ENCODE results near the gene EIF3I.

GRCh38 chr1:32186491-32186890 is 35.7 kb upstream of the EIF3I start:
- TF ChIP-seq ZNF580 (tag by site-specific recombination; IDR thresholded peaks at IDR 0.05), result no peak
- TF ChIP-seq ZIC2 (tag by site-specific recombination; IDR thresholded peaks at IDR 0.05), result no peak
- TF ChIP-seq, protein P1, sequence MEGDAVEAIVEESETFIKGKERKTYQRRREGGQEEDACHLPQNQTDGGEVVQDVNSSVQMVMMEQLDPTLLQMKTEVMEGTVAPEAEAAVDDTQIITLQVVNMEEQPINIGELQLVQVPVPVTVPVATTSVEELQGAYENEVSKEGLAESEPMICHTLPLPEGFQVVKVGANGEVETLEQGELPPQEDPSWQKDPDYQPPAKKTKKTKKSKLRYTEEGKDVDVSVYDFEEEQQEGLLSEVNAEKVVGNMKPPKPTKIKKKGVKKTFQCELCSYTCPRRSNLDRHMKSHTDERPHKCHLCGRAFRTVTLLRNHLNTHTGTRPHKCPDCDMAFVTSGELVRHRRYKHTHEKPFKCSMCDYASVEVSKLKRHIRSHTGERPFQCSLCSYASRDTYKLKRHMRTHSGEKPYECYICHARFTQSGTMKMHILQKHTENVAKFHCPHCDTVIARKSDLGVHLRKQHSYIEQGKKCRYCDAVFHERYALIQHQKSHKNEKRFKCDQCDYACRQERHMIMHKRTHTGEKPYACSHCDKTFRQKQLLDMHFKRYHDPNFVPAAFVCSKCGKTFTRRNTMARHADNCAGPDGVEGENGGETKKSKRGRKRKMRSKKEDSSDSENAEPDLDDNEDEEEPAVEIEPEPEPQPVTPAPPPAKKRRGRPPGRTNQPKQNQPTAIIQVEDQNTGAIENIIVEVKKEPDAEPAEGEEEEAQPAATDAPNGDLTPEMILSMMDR (tag by site-specific recombination; IDR thresholded peaks at IDR 0.05), result no peak
- no peak for TF ChIP-seq ZNF112 (tag by site-specific recombination; IDR thresholded peaks at IDR 0.05)
- no peak for TF ChIP-seq TCF7L2 (IDR thresholded peaks at IDR 0.05; ENCODE audit: borderline replicate concordance, low read depth, low read length)
- no peak for TF ChIP-seq YY1 (tag by site-specific recombination; IDR thresholded peaks at IDR 0.05)
- TF ChIP-seq ZNF423 (tag by site-specific recombination; IDR thresholded peaks at IDR 0.05), result no peak
- TF ChIP-seq, protein P2, sequence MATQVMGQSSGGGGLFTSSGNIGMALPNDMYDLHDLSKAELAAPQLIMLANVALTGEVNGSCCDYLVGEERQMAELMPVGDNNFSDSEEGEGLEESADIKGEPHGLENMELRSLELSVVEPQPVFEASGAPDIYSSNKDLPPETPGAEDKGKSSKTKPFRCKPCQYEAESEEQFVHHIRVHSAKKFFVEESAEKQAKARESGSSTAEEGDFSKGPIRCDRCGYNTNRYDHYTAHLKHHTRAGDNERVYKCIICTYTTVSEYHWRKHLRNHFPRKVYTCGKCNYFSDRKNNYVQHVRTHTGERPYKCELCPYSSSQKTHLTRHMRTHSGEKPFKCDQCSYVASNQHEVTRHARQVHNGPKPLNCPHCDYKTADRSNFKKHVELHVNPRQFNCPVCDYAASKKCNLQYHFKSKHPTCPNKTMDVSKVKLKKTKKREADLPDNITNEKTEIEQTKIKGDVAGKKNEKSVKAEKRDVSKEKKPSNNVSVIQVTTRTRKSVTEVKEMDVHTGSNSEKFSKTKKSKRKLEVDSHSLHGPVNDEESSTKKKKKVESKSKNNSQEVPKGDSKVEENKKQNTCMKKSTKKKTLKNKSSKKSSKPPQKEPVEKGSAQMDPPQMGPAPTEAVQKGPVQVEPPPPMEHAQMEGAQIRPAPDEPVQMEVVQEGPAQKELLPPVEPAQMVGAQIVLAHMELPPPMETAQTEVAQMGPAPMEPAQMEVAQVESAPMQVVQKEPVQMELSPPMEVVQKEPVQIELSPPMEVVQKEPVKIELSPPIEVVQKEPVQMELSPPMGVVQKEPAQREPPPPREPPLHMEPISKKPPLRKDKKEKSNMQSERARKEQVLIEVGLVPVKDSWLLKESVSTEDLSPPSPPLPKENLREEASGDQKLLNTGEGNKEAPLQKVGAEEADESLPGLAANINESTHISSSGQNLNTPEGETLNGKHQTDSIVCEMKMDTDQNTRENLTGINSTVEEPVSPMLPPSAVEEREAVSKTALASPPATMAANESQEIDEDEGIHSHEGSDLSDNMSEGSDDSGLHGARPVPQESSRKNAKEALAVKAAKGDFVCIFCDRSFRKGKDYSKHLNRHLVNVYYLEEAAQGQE (tag by site-specific recombination; IDR thresholded peaks at IDR 0.05), result no peak
- no peak for TF ChIP-seq ZNF707 (tag by site-specific recombination; IDR thresholded peaks at IDR 0.05)
- no peak for TF ChIP-seq MYNN (tag by site-specific recombination; IDR thresholded peaks at IDR 0.05; ENCODE audit: borderline replicate concordance)
- no peak for TF ChIP-seq ZNF830 (tag by site-specific recombination; IDR thresholded peaks at IDR 0.05; ENCODE audit: low read depth)
- TF ChIP-seq ZNF302 (tag by site-specific recombination; IDR thresholded peaks at IDR 0.05; ENCODE audit: low read depth), result no peak
- TF ChIP-seq ZNF660 (tag by site-specific recombination; IDR thresholded peaks at IDR 0.05), result no peak
- no peak for TF ChIP-seq ZFP3 (tag by site-specific recombination; IDR thresholded peaks at IDR 0.05; ENCODE audit: low read depth)

All from HEK293 (cell line).